KMS-11 (cell line): Measurements from ENCODE around the gene GRID2.

Experiments used
- H2AFZ ChIP-seq: fragments of 200-600 bp; sonication (generic); 2 replicates; pipeline ENCODE4 v1.6.1; 2016; ENCODE audit warnings: antibody characterized with exemption, mixed run types, low read depth
- H3K27ac ChIP-seq: fragments of 200-600 bp; sonication (generic); 2 replicates; pipeline ENCODE4 v1.6.1; 2016; ENCODE audit warnings: mild to moderate bottlenecking, mixed run types
- H3K27me3 ChIP-seq: fragments of 200-600 bp; sonication (generic); 2 replicates; pipeline ENCODE4 v1.6.1; 2017; ENCODE audit warnings: mild to moderate bottlenecking, low read depth, mixed run types, moderate library complexity; ENCODE audit not compliant: insufficient read depth
- H3K36me3 ChIP-seq: fragments of 200-600 bp; sonication (generic); 2 replicates; pipeline ENCODE4 v1.6.1; 2017; ENCODE audit warnings: mild to moderate bottlenecking, mixed run types; ENCODE audit not compliant: insufficient read depth
- H3K4me1 ChIP-seq: fragments of 200-600 bp; sonication (generic); 2 replicates; pipeline ENCODE4 v1.6.1; 2016; ENCODE audit warnings: mild to moderate bottlenecking, low read depth, mixed run types; ENCODE audit not compliant: poor library complexity, severe bottlenecking
- H3K4me2 ChIP-seq: fragments of 200-600 bp; sonication (generic); 2 replicates; pipeline ENCODE4 v1.7.0; 2016; ENCODE audit warnings: mild to moderate bottlenecking, mixed run types
- H3K4me3 ChIP-seq: fragments of 200-600 bp; sonication (generic); IDR thresholded peaks from 2 replicates; pipeline ENCODE4 v1.6.1; 2017; ENCODE audit warnings: low read depth, low read length, mixed read lengths; ENCODE audit not compliant: insufficient read depth
- H3K79me2 ChIP-seq: fragments of 200-600 bp; sonication (generic); 2 replicates; pipeline ENCODE4 v1.6.1; 2016; ENCODE audit warnings: low read depth, mixed run types; ENCODE audit not compliant: insufficient read depth
- H3K9ac ChIP-seq: fragments of 200-600 bp; sonication (generic); 2 replicates; pipeline ENCODE4 v1.6.1; 2016; ENCODE audit warnings: mild to moderate bottlenecking, mixed run types
- H4K20me1 ChIP-seq: fragments of 200-600 bp; sonication (generic); 2 replicates; pipeline ENCODE4 v1.6.1; 2016; ENCODE audit warnings: mild to moderate bottlenecking, mixed run types; ENCODE audit not compliant: insufficient read depth
- TF ChIP-seq, protein P1 (sequence below): fragments of 200-600 bp; sonication (generic); conservative IDR thresholded peaks from 2 replicates; pipeline ENCODE4 v1.6.1; 2017; ENCODE audit warnings: low read depth, mild to moderate bottlenecking, antibody characterized with exemption, low read length, moderate library complexity, mixed read lengths

The GRID2 gene

GRCh38 chr4:93168053-93168452 is 864.3 kb downstream of the GRID2 start:
- no peak overlapping the region for H3K4me3 ChIP-seq
- no peaks in the 10 kb centered on the region for H3K79me2 ChIP-seq
- no peaks in the 10 kb centered on the region for H3K27me3 ChIP-seq
- no peak overlapping the region for H3K27ac ChIP-seq
- no peaks in the 10 kb centered on the region for H4K20me1 ChIP-seq
- TF ChIP-seq, protein P1, sequence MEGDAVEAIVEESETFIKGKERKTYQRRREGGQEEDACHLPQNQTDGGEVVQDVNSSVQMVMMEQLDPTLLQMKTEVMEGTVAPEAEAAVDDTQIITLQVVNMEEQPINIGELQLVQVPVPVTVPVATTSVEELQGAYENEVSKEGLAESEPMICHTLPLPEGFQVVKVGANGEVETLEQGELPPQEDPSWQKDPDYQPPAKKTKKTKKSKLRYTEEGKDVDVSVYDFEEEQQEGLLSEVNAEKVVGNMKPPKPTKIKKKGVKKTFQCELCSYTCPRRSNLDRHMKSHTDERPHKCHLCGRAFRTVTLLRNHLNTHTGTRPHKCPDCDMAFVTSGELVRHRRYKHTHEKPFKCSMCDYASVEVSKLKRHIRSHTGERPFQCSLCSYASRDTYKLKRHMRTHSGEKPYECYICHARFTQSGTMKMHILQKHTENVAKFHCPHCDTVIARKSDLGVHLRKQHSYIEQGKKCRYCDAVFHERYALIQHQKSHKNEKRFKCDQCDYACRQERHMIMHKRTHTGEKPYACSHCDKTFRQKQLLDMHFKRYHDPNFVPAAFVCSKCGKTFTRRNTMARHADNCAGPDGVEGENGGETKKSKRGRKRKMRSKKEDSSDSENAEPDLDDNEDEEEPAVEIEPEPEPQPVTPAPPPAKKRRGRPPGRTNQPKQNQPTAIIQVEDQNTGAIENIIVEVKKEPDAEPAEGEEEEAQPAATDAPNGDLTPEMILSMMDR = no peak
- H3K4me1 ChIP-seq = no peaks in the 10 kb centered on the region
- no peak overlapping the region for H2AFZ ChIP-seq
- no peaks in the 10 kb centered on the region; the same call in 1 of the 2 replicates for H3K36me3 ChIP-seq
- H3K4me2 ChIP-seq = no peak overlapping the region
- no peak overlapping the region for H3K9ac ChIP-seq

DNA sequence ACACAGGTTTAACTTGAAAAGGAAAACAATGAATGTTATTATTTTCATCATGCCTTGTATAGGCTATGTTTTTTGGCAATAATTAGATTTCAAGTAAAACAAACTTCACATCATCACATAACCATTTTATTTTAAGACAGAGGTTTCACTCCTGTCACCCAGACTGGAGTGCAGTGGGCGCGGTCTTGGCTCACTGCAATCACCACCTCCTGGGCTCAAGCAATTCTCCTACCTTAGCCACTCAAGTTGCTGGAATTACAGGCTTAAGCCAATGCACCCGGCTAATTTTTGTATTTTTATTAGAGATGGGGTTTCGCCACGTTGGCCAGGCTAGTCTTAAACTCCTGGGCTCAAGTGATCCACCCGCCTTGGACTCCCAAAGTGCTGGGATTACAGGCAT is 866.2 kb downstream of the GRID2 start:
- Histone ChIP-seq H4K20me1 (no peaks in the 10 kb centered on the region), H3K27me3 (no peaks in the 10 kb centered on the region), H3K4me3 (no peak overlapping the region), H3K36me3 (no peaks in the 10 kb centered on the region; the same call in 1 of the 2 replicates), H3K4me2 (no peak overlapping the region), H3K79me2 (no peaks in the 10 kb centered on the region), H2AFZ (no peak overlapping the region), H3K27ac (no peak overlapping the region), H3K4me1 (no peaks in the 10 kb centered on the region), H3K9ac (no peak overlapping the region)
- TF ChIP-seq, protein P1 = no peak

GRCh38 chr4:93174598-93174997 is 870.8 kb downstream of the GRID2 start:
- no peak overlapping the region for H3K27ac ChIP-seq
- no peaks in the 10 kb centered on the region for H3K27me3 ChIP-seq
- H3K79me2 ChIP-seq = no peaks in the 10 kb centered on the region
- H4K20me1 ChIP-seq = no peaks in the 10 kb centered on the region
- no peaks in the 10 kb centered on the region for H3K4me1 ChIP-seq
- H2AFZ ChIP-seq = no peak overlapping the region
- H3K4me3 ChIP-seq = no peak overlapping the region
- TF ChIP-seq, protein P1 = no peak
- no peak overlapping the region for H3K9ac ChIP-seq
- H3K36me3 ChIP-seq = no peaks in the 10 kb centered on the region; the same call in 1 of the 2 replicates
- no peak overlapping the region for H3K4me2 ChIP-seq

DNA sequence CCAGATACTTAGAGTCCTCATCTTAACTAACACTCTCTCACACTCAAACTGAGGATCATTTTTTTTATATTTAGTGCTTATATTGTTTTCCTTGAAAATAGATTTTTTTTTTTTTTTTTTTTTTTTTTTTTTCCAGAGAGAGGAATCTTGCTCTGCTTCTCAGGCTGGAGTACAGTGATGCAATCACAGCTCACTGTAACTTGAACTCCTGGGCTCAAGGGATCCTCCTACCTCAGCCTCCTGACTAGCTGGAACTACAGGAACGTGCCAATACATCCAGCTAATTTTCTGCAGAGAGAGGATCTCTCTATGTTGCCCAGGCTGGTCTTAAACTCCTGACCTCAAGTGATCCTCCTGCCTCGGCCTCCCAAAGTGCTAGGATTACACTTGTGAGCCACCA is 874.5 kb downstream of the GRID2 start:
- H3K4me3 ChIP-seq = no peak overlapping the region
- no peak overlapping the region for H3K4me2 ChIP-seq
- no peaks in the 10 kb centered on the region for H3K27me3 ChIP-seq
- no peak overlapping the region for H2AFZ ChIP-seq
- H3K79me2 ChIP-seq = no peaks in the 10 kb centered on the region
- TF ChIP-seq, protein P1 = no peak
- H3K27ac ChIP-seq = no peak overlapping the region
- no peaks in the 10 kb centered on the region for H3K4me1 ChIP-seq
- no peaks in the 10 kb centered on the region for H4K20me1 ChIP-seq
- no peak overlapping the region for H3K9ac ChIP-seq
- H3K36me3 ChIP-seq = no peaks in the 10 kb centered on the region
